GM18505 (cell line): ENCODE results near the gene F2.
"Not testable (repeated sequence)": the region's sequence is repeated elsewhere in the genome, so short reads cannot be mapped to it uniquely, and the experiment has no call there.

Experiments
- ATAC-seq: cut with Tn5 transposase; IDR thresholded peaks from one replicate; pipeline ENCODE4 v1.9.1; 2021; ENCODE audit not compliant: unreplicated experiment
- POLR2A ChIP-seq: IDR thresholded peaks from 4 replicates; pipeline ENCODE4 v1.6.1; 2011; ENCODE audit warnings: borderline replicate concordance; ENCODE audit not compliant: insufficient read depth, insufficient read length; ENCODE audit errors: extremely low read depth

The F2 gene

GRCh38 chr11:46719048-46719542, at the start of gene F2:
TSS of gene F2 (plus strand) at chr11:46719213. CDS start at chr11:46719236, 23 bp downstream.
- no peak for TF ChIP-seq POLR2A
- ATAC-seq, result no peak

- TF ChIP-seq POLR2A, result no peak
- ATAC-seq, result no peak
Measured at GRCh38 chr11:46669711-46670139, 49.3 kb upstream of the F2 start.

DNA sequence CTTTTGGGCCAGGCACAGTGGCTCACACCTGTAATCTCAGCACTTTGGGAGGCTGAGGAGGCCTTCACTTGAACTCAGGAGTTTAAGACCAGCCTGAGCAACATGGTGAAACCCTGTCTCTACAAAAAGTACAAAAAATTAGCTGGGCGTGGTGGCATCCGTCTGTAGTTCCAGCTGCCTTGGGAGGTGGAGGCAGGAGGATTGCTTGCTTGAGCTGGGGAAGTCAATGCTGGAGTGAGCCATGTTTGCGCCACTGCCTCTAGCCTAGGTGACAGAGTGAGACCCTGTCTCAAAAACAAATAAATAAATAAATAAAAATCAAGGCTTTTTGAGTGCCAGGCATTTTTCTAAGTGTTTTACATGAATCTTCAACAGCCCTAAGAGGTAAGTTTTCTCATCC, 48.5 kb upstream of the F2 start:
- not testable (repeated sequence) for ATAC-seq

DNA sequence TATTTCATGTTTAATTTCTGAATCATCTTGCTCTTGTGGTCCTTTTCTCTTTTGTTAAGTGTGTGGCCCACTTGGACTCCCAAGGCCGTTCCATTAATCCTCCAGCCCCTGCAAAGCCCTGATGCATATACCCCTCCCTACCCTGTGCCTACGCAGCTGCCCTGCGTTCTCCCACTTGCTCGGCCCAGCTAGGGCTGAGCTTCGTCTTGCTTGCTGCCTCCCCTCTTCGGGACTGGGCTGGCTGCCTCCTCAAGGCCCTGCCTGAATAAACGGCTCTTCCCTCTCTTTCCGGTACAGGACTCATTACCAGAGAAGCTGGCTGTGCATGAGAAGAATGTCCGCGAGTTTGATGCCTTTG, 47.1 kb upstream of the F2 start:
- no peak for ATAC-seq
- no peak for TF ChIP-seq POLR2A

- no peak for ATAC-seq
- TF ChIP-seq POLR2A, result no peak
Measured at GRCh38 chr11:46672381-46672839, 46.6 kb upstream of the F2 start.

DNA sequence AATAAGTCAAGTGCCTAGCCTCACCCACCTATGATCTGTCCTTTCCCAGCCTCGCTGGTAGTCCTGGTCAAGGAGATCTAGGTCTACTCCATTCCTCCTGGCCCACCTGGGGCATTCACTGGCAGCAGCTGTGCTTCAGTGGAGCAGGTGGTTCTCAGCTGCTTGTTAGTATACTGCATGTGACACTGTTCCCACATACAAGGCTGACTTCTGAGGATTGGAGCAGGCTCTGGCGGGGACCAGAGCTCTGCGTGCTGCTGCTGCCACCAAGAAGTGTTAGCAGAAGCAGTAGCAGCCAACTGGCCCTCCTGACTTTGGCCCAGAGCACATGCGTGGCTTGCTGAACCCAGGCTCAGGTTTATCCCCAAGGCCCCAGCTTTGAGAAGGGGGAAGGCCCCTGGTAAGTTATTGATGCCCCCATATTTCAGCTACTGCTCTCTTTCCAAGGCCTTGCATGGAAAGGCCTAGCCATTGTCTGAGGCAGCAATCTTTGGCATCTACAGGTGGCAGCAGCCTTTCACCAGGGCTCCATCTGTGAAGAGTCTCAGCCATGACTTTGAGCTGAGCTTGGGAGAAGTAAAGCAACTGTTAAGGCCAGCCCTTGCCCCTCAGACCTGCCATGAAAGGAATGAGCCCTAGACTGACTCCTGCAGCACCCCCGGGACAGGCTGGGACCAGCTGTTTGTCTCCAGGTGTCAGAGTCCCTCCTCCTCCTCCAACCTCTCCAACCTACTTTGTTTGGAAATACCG, 45.1 kb upstream of the F2 start:
- no peak for TF ChIP-seq POLR2A
- ATAC-seq, result no peak

DNA sequence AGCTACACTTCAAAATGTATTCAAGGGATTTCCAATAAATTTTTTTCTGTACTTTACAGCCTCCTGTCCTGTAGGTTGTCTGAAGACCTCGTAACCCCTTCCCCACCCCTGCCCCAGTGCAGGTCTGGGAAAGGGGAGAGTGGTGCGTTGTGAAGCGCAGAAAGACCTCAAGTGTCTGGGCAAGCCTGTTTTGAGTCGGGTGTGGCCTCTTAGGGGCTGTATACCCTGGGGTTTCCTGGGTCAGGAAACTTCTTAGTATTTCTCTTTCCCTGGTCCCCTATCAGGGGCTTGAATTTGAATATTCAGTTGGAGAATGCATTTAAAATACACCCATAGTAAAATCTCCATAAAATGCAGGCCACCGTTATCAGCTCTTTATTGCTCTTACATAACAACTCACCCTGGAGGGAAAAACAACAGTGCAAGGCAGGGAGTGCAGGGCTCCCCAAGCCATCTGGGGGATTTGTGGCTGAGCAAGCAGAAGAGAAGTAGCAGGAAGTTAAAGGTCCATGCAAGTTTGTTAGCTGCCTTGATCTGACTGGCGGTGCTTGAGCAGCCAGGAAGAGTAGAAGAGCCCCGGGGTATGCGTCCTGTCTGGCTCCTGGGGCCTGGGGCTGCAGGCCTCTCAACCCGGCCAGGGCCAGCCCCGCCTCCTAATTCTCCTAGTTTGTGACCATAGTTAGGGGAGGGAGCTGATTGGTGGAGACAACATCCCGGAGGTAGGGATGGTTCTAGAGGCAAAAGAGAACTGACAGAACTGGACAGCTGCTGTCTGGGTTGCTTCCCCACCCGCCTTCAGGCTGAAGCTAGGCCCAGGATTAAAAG, 44.3 kb upstream of the F2 start:
- ATAC-seq, result no peak

DNA sequence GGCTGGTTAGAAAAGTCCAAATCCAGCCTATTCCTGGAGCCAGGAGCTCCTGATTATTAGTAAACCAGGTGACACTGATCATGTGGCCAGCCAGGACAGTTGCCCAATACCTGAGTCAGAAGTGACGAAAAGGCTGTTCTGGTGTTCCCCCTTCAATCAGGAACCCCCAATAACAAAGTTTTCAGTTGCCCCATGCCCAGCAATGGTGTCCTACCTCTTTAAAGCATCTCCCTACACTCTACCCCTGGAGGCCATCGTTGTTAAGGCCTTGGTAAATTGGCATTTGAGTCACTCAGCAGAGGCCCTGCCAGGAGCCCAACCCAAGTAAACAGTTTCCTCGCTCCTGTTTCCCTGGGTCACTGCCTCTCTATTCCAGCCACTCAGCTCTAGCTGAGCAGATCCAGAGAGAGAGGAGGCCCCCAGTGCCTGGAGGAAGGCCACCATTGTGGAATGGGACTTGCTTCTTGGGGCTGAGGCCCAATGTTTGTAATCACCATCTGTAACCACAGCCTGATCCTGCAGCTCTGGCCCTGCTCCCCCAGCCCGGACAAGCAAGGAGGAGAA, 43.6 kb upstream of the F2 start:
- TF ChIP-seq POLR2A, result no peak
- no peak for ATAC-seq

More for the DNA sequence above, 44.3 kb upstream of the F2 start:
- no peak for TF ChIP-seq POLR2A

DNA sequence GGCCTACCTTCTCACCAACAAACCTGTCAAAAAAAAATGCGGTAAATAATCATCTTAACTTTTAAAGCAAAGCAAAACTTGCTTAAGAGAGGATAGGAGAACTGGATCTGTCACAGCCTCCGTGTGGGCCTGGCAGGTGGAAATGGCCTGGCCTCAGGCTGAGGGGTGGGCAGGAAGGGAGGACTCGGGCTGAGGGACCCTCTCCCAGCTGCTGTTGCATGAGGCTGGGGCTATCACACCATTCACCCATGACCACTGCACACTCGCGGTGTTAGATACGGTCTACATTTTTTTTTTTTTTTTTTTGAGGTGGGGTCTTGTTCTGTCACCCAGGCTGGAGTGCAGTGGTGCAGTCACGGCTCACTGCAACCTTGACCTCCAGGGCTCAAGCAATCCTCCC, 43.1 kb upstream of the F2 start:
- no peak for ATAC-seq

GRCh38 chr11:46676436-46677158, 42.4 kb upstream of the F2 start:
- no peak for ATAC-seq
- no peak for TF ChIP-seq POLR2A

More for the DNA sequence above, 43.1 kb upstream of the F2 start:
- no peak for TF ChIP-seq POLR2A

GRCh38 chr11:46677169-46677568, 41.8 kb upstream of the F2 start:
- ATAC-seq, result no peak
- TF ChIP-seq POLR2A, result no peak

DNA sequence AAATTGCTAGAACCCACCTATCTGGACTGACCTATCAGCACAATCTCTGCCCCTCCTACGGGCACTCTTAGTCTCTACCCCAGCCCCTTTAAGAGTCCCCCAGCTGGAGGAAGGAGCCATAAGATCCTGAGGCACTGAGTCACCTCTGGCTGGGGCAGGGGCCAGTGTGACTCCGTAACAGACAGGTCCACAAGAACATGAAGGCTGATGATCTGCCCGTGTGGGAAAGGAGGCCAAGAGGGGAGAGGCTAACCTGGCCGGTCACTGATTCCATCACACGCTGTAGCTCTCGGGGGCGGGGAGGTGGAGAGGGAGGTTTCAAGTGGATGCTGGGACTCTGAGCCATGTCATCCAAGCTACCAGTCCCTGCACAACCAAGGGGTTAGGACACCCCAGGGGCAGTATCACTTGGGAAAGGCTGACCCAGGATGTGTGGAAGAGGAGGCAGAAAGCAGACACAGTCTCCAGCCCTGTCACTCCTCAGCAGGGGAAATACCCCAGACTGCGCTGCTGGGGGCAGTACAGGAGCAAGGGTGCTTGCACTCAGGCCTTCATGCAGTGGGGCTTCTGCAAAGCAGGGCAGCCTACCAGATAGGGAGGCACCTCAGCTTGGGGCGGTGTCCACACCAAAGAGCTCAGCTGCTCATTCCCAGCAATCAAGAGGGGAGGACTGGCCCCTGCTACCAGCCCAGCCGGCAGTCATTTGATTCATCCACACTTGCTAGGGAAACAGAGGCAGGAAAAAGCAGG, 40.8 kb upstream of the F2 start:
- no peak for TF ChIP-seq POLR2A
- no peak for ATAC-seq
